Measurements from ENCODE around the gene GIGYF2.

GIGYF2 gene

DNA sequence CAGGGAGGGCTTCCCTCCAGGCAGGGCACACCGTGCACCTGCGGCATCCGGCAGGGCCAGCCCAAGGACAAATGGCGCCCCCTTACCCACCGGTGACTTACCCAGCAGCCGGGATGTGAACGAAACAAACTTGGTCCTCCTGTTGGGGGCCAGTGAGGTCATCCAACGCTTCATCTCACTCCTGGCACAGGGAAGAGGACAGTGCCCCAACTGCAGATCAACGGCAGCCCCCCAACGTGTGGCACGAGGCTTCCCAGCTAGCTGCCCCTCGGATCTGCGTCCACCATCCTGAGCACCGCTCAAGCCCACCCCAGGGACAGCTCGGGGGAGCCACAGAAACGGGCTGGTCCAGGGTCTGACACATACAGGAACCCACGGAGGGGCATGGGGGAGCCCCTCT is 185.0 kb downstream of the GIGYF2 start:
- DNase-seq (ENCODE audit: low read depth) = no peak

DNA sequence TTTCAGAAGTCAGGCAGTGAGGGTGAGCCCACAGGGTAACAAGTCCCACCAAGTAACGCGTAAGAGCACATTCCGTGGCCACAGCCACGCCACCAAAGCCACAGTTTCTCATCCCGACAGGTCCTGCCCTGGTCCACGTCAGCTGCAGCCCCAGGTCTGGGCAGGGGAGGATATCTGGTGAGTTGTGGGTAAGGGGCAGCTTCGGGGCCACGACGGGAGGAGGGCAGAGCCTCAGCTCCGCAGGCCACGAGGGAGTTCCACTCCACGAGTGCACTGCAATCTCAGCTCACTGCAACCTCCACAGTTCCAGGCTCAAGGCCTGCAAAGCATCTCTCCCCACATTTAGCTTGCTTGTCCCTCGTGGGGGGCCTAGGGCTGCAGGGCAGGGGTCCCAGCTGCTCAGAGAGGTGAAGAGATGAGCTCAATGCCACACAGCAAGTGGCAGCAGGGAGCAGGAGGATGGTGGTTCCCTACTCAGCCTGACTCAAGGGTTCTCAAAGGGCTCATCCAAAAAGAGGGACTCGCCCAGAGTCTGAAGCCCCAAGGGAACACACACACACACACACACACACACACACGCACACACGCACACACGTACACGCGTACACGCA is 185.5 kb downstream of the GIGYF2 start:
- no peak for DNase-seq (ENCODE audit: low read depth)

DNA sequence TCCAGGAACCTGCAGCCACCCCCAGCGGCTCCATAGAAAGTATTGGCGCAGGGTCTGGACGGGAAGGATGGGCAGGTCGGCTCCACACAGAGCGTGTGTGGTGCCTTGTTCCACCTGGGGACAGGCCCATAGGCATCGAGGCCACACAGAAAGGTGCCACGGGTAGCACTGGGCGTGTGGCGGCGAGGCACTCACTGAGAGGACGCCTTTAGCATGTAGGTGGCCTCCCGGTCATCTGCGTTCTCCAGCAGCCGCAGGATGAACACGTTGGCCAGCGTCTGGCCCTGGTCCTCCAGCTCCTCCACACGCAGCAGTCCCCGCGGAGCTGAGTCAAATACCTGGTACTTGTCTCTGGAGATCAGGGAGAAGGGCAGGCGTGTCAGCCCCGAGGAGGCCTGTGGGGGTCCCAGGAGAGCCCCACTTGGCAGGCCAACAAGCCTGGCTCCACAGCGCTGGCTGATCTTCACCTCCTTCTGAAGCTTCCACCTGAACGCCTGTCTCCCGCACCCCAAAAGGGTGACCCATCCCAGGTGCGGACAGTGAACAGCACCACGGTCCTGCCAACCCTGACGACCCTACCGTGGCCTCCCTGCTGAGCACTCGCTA is 186.1 kb downstream of the GIGYF2 start:
- no peak for DNase-seq (ENCODE audit: low read depth)

DNA sequence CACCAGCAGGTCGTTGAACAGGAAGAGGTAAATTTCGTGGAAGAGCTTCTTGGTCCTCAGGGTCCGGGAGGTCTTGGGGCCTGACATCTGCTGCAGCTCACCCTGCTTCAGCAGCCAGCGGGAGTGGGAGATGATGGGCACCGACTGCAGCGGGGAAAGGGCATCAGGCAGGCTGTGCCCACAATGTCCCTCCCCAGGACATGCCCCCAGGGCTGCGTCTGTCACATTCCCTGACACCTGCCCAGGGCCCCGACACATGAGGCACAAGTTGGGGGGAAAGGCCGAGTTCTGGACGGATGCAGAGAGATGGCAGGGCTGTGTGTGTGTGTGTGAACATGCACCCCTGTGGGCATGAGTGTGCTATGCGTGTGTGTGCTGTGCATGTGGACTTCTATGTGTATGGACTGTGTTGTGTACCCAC is 186.9 kb downstream of the GIGYF2 start:
- no peak for DNase-seq (ENCODE audit: low read depth)

DNA sequence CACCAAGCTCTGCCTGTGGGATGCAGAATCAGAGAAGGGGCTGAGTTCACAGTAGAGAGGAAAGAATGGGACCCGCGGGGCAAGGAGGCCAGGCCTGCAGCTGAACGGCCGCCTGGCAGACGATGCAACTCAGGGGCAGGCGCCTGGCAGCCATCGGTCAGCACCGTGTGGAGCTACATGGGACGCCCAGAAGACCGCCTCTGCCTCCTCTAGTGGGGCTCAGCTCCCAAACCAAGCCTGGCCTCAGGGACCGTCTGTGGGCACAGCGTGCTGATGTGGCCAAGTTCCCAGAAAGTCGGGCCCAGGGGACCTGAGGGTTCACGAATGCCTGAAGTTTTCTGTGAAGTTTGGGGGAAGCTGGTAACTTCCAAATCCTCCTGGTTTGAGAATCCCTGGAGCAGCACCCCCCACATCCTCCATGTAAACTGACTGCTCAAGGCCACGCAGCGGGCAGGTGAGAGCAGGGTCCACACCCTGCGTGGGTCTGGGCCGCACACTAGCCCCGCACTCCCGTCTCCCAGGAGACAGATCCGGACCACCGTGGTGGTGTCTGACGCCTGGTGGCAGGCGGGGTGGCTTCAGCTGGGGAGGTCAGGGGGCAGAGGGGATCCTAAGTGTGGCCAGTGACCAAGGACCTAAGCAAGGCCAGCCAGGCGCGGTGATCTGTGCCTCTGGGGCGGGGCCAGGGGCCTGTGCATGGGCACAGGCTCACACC is 187.6 kb downstream of the GIGYF2 start:
- no peak for DNase-seq (ENCODE audit: low read depth)

DNA sequence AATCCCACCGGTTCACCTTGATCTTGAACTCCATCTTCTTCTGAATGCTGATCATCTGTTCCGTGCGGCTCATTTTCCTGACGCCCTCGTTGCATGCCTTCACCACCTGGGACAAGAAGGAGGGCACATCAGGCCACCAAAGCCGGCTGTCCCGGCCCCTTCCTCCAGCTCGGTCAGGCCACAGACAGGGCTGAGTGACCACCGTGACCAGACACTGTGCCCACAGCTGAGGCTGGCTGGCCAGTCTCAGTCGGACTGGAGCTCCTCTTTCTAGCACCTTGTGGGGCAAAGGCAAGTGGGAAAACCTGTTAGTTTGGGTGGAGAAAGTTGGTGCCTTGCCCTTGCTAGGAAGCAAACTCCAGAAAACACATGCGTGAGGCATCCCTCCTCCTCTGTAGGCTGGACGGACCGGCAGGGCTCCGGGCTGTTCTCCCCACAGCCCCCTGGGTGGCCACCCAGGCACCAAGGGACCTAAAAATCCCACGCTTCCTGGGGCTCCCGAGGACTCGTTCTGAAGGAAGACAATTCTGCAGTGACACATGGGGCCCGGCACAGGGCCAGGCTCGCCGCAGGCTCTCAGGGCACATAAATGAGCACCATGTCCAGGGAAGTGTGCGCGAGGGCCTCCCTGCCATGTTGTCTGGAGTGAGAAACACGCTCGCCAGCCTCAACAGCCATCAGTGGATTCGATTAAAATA is 188.3 kb downstream of the GIGYF2 start:
- no peak for DNase-seq (ENCODE audit: low read depth)

DNA sequence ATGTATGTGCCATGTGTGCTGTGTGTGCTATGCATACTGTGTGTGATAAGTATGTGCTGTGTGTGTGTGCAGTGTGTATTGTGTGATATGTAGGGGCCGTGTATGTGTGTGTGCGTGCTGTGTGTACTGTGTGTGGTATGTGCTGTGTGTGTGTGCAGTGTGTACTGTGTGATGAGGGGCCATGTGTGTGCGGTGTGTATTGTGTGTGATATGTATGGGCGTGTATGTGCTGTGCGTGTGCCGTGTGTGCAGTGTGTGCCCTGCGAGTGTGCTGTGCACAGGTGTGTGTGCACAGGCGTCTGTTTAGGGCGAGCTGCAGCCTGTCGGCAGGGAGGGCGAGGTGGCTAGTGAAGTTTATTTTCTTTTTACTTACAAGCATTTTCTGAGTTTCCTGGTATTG is 189.0 kb downstream of the GIGYF2 start:
- DNase-seq (ENCODE audit: low read depth) = no peak

DNA sequence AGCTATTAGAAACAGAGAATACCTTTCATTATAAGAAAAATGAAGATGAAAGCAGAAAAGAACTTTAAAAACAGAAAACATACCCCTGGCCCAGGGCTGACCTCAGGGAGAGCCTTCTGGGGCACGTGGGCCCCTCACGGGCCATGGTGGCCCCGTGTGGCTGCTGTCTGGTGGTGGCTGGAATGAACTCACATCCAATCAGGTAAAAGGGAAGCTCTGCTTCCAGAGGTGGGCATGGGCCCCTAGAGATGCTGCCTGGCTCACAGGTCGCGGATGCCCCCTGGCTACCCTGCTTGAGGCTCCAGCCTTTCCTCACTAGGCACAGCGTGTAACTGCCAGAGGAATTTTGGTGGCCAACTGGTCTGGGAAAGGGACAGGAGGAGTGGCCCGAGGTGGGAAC is 189.5 kb downstream of the GIGYF2 start:
- no peak for DNase-seq (ENCODE audit: low read depth)

DNA sequence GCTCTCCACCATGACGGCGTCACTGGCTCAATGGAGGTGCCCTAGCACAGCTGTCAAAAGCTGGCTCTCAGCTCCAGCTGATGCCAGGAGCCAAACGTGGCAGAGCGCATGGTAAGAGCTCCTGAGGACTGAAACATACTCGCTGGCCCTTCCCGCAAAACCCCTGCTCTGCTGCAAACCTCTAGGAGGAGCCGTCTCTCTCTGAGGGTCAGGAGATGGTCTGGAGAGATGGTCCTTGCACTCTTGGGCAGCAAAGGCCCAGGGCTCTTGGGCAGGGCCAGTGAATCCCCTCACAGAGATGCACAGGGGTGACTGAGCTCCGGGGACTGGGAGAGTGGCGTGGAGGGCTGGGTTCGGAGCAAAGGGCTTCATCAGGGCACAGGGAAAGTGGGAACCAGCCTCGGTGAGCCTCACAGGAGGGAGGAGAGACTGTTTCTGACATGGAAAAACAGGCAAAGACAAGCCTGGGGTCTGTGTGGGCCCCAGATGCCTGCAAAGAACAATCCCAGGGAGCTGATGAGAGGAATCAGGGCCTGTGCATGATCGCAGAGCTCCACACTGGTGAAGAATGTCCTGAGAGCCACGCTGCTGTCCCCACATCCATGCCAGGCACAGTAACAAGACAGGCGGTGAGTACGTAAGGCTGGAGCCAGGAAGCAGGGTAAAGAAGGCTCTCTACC is 190.2 kb downstream of the GIGYF2 start:
- no peak for DNase-seq (ENCODE audit: low read depth)

DNA sequence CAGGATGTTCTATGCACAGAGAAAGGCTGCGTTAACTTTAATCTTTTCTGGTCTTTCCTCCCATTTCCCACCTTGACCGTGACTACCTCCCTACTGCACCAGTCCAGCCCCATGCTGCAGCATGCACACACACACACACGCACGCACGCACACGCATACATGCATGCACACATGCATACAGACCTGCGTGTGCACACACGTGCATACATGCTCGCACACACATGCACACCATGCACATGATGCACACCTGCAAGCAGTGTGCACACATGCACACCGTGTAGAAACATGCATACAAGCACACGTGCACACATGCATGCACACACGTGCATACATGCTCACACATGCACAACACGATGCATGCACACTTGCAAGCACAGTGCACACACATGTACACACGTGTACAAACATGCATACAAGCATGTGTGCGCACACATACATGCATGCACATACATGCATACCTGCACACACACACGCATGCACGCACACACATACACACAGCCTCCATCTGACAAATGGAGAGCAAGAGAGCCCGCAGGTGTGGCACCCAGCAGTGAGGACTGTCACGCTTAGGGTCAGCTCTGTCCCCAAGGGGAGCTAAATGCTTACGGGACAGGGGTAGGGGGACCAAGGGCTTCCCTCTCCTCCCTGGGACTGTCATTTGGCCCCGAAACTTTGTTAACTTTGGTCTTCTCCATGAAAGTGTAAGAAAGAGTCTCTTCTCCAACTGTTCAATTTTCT is 191.1 kb downstream of the GIGYF2 start:
- no peak for DNase-seq (ENCODE audit: low read depth)

DNA sequence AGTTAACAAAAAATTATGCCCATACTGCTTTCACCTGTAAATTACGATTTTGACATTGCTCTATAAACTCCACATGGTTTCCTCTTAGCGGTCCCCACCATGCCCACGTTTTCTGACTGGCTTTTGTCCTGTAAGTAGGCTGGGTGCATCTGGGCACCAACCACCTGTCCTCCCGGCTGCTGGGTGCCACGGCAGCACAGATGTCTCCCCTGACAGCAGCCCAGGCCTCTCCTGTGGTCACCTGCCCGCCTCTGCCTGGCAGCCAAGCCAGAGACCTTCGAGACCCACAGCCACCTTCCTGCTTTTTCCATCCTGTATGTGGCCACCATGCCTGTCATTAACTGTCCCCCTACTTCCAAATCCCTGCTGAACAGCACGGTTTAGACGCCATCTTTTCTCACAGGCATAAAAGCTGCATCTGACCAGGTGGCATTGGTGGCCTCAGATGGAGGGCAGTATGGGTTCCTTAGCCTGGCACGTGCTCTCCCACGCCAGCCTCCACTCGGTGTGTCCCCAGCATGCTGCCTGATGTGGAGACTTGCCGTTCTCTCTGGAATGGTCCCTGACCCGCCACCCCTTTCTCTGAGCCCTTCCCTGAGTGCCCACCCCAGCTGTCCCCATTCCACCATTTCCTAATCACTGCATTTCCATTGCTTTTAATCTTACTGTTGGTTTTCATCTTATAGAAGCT is 191.9 kb downstream of the GIGYF2 start:
- no peak for DNase-seq (ENCODE audit: low read depth)

DNA sequence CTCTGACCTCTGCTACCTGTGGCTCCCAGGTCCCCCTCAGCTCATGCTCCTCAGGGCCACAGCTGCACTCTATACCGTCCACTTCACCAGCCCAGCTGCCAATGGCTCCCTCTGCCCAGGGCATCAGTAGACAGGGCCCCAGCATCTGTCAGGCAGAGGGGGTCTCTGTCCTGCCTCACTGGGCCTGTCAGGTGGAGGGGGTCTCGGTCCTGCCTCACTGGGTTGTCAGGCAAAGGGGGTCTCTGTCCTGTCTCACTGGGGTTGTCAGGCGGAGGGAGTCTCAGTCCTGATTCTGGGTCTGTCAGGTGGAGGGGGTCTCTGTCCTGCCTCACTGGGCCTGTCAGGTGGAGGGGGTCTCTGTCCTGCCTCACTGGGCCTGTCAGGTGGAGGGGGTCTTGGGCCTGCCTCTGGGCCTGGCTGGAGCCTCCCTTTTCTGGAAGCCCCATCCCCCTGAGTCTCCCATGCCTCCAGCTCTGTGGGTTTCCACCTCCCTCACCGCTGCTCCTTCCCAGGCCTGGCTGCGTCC is 192.8 kb downstream of the GIGYF2 start:
- no peak for DNase-seq (ENCODE audit: low read depth)

DNA sequence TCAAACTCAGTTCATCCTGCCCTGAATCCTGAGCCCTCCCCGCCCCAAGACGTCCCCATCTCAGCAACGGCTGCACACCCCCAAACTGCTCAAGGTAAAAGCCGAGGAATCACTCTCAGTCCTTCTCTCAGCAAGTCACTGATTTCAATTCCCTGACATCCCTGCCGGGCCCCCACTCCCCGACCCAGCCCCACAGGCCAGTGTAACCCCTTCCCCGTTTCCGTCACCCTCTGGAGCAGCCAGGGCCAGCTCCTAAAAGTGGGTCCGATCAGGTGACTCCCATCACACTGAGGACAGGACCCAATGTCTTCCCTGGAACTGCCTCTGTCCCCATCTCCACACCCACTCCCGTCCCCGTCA is 193.4 kb downstream of the GIGYF2 start:
- no peak for DNase-seq (ENCODE audit: low read depth)

DNA sequence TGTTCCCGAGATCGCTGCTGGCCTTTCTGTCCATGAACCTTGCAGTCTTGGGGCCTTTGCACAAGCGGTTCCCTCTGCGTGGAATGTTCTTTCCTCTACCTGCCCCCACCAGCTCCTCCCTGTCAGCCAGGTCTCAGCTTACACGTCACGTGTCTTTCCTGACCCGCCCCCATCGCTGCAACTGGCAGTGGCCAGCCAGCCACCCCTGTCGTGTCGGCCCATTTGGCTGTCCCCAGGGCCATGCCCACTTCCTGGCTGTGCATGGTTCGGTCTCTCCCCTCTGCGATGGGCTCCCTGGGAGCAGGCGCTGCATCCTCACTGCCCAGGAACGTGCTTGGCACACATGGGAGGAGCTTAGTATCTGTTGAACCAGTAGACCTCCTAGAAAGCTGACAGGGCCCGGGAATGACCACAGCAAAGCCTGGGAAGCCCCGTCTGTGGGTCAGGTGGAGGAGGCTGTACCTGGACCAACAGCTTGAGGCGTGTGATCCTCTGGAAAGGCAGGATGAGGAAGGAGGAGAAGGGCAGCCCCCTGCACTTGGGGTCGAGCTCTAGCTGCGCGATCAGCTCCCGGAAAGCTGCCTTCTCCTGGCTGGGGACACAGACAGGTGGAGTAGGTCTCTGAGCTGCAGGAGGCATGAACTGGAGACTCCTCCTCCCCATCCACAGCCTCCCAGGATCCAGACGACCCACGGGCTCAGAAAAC is 193.9 kb downstream of the GIGYF2 start:
- DNase-seq (ENCODE audit: low read depth) = no peak

DNA sequence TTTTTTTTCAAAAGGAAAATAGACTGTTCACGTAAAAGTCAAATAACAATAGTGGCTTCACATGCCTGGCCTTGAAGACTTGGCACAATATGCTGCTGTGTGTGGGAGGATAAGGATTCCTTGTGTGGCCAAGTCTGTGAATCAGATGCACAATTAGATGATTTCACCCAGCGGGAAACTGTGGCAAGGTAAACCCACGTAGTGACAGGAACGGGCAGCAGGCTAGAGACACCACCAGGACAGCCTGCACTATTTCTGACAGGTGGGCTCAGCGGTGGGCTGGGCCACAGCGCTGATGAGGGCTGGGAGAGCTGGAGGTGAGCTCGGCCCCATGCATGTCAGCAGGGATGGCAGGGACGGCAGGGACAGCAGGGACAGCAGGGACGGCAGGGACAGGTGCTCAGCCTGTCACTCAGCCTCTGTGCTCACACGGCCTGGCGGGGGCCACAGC is 194.5 kb downstream of the GIGYF2 start:
- DNase-seq (ENCODE audit: low read depth) = no peak

DNA sequence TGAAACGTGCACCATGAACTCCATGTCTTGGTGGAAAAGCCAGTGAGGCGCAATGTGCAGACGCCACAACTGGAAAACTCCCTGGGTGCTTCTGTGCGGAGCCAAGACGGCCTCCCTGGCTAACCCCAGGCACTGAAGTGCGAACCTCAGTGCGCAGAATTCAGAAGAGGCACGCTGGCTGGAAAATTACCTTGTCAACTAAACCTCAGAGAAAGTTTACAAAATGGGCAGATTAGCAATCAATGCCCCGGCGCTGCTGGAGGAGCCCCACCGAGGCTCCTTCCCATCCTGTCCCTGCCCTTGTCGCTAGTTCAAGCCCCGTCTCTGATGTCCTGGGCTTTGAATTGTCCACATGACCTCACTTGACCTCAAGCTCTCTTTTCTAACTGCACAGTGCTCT is 195.1 kb downstream of the GIGYF2 start:
- no peak for DNase-seq (ENCODE audit: low read depth)

DNA sequence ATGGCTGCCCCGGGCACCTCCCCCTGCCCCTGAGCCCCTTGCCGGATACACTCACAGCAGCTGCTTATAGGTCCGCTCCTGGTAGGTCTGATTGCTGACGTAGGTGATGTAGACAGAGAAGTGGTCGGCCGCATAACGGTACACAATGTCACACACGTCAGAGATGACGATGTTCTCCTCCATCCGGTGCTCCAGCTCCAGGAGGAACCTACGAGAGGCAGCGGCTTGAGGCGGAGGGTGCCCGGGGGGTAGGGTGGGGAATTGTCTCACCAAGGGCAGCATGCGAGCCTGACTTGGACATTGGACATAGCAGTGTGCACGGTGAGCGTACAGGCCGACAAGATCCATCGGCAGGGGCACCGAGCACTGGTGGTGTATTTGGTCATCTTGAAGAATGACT is 195.7 kb downstream of the GIGYF2 start:
- DNase-seq (ENCODE audit: low read depth) = no peak

DNA sequence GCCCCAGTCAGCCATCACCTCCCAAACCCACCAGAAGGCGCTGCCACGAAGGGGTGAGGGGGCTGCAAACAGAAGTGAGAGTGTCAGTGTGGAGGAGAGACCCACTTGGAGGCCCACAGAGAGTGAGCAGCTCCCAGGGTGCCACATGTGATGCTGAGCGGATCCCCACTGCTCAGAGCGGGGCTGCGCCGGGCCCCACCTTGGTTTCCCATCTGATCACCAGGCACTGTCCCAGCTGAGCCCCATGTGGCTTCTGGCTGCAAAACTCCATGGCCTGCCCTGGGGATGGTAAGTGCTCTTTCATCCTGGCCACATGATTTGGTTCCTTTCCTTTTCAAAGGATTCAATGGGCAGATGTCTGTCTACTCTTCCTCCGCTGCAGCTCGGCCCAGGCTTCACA is 196.7 kb downstream of the GIGYF2 start:
- DNase-seq (ENCODE audit: low read depth) = no peak

DNA sequence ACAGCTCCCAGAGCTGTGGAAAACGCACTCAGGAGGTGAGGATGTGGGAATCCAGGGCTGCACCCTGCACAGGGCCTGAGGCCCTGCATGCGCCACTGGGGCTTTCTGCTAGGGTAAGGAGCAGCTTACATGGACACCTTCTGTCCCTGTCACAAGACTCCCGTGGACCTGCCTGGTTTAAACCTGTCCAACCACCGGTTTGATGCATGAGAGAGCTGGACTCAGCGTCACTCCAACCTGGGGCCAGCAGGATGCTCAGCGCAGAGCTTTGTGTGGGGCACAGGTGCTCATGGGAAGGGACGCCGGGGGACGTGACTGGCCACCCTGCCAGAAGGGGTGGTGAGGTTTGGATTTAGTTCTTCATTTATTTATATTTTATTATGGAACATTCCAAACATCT is 197.1 kb downstream of the GIGYF2 start:
- DNase-seq (ENCODE audit: low read depth) = no peak

DNA sequence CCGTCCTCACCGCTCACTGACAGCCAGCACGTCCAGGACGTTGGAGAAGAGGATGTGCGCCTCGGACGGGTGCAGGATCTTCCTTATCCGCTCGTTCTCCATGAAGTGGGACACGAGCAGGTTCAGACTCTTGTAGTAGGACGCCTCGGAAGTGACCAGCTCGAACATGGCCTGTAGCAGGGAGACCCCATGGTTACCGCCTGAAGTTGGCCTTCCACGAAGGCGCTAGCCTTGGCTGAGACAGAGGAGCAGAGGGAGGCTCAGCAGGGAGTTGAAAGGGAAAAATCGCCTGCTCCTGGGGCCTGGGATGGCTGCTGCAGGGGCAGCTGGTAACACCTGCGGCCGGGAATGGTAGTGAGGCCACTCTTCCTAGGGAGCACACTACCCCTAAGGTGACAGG is 197.6 kb downstream of the GIGYF2 start:
- no peak for DNase-seq (ENCODE audit: low read depth)

Data from HS-27A (cell line).